HG03354 (cell line): ENCODE results near the gene ZNF660.

Source experiments
- ATAC-seq: cut with Tn5 transposase; IDR thresholded peaks from one replicate; pipeline ENCODE4 v1.9.1; 2021; ENCODE audit warnings: mild to moderate bottlenecking; ENCODE audit not compliant: unreplicated experiment, poor library complexity, severe bottlenecking

ZNF660 gene

GRCh38 chr3:44624749-44625480 lies 40.2 kb downstream of the ZNF660 start, which contains the start of gene ZNF197:
TSS of gene ZNF197 (plus strand) at chr3:44625036. CDS start at chr3:44629155, 4,119 bp downstream.
- peak; percentile 95 for ATAC-seq

- no peak for ATAC-seq
Measured at GRCh38 chr3:44628716-44629115, 44.0 kb downstream of the ZNF660 start.

- ATAC-seq = no peak
Measured at GRCh38 chr3:44632193-44632592, 47.4 kb downstream of the ZNF660 start.

DNA sequence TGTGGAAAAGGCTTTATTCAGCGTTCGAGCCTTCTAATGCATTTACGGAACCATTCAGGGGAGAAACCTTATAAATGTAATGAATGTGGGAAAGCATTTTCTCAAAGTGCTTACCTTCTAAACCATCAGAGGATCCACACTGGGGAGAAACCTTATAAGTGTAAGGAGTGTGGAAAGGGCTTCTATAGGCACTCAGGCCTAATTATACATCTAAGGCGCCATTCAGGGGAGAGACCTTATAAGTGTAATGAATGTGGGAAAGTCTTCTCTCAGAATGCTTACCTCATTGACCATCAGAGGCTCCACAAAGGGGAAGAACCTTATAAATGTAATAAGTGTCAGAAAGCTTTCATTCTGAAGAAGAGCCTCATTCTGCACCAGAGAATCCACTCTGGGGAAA lies 57.6 kb downstream of the ZNF660 start:
- ATAC-seq = no peak

GRCh38 chr3:44643024-44643423 lies 58.3 kb downstream of the ZNF660 start:
- ATAC-seq = no peak

DNA sequence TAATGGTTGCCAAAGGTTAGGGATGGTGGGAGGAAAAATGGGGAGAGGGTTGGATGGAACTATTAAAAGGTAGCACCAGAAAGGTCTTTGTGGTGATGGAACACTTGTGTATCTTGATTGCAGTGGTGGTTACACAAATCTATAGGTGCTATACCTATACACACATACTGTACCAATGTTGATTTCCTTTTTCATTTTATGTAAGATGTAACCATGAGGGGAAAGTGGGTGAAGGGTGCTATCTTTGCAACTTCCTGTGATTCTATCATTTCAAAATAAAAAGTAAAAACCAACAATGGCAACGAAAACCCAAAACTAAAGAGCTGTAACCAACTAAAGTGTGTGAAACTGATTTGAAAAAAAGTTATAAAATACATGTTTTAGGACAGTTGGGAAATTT lies 63.0 kb downstream of the ZNF660 start:
- no peak for ATAC-seq

GRCh38 chr3:44648564-44649229 lies 63.9 kb downstream of the ZNF660 start, which contains the start of gene ZNF35:
TSS of gene ZNF35 (plus strand) at chr3:44648732. CDS start at chr3:44651068, 2,336 bp downstream.
- peak; percentile 96 for ATAC-seq
